Stimulated activated CD4-positive, alpha-beta T cell treated with anti-CD3 and anti-CD28 coated beads, Interleukin-4, amount 100 ng/mL, for 24 hours (primary cell): ENCODE results near the gene SCARB1.

Source experiments
- DNase-seq: peaks from one replicate; pipeline ENCODE4 v3.0.0-alpha.2; 2020

SCARB1 gene

GRCh38 chr12:124817076-124818000 lies 46.3 kb downstream of the SCARB1 start:
- DNase-seq = no peak

GRCh38 chr12:124816295-124816854 lies 47.3 kb downstream of the SCARB1 start:
- no peak for DNase-seq

- no peak for DNase-seq
These were observed 48.7 kb downstream of the SCARB1 start for GRCh38 chr12:124814741-124815613.

- no peak for DNase-seq
These were observed 49.9 kb downstream of the SCARB1 start for GRCh38 chr12:124813782-124814181.

GRCh38 chr12:124812979-124813378 lies 50.7 kb downstream of the SCARB1 start:
- no peak for DNase-seq

GRCh38 chr12:124812356-124812755 lies 51.3 kb downstream of the SCARB1 start:
- DNase-seq = no peak

GRCh38 chr12:124811633-124812032 lies 52.0 kb downstream of the SCARB1 start:
- no peak for DNase-seq

GRCh38 chr12:124809878-124810277 lies 53.8 kb downstream of the SCARB1 start:
- no peak for DNase-seq

- no peak for DNase-seq
These were observed 54.3 kb downstream of the SCARB1 start for GRCh38 chr12:124809391-124809790.

- no peak for DNase-seq
These were observed 55.4 kb downstream of the SCARB1 start for GRCh38 chr12:124808272-124808671.

- no peak for DNase-seq
These were observed 57.6 kb downstream of the SCARB1 start for GRCh38 chr12:124805876-124806668.

GRCh38 chr12:124805050-124805449 lies 58.6 kb downstream of the SCARB1 start:
- no peak for DNase-seq

- no peak for DNase-seq
These were observed 59.5 kb downstream of the SCARB1 start for GRCh38 chr12:124804011-124804621.

GRCh38 chr12:124802361-124802760 lies 61.3 kb downstream of the SCARB1 start:
- DNase-seq = no peak

GRCh38 chr12:124800506-124800905 lies 63.2 kb downstream of the SCARB1 start:
- DNase-seq = no peak

- DNase-seq = no peak
These were observed 66.3 kb downstream of the SCARB1 start for GRCh38 chr12:124797321-124797720.

- DNase-seq = no peak
These were observed 67.2 kb downstream of the SCARB1 start for GRCh38 chr12:124796303-124796960.

GRCh38 chr12:124795081-124795948 lies 68.3 kb downstream of the SCARB1 start:
- DNase-seq = no peak

GRCh38 chr12:124792961-124793441 lies 70.7 kb downstream of the SCARB1 start:
- DNase-seq = no peak

- DNase-seq = no peak
These were observed 71.5 kb downstream of the SCARB1 start for GRCh38 chr12:124792156-124792555.
